ENCODE results near the gene SIAH2.

GRCh38 chr3:150742141-150742523 is 20.8 kb downstream of the SIAH2 start:
- TF ChIP-seq, protein P1, sequence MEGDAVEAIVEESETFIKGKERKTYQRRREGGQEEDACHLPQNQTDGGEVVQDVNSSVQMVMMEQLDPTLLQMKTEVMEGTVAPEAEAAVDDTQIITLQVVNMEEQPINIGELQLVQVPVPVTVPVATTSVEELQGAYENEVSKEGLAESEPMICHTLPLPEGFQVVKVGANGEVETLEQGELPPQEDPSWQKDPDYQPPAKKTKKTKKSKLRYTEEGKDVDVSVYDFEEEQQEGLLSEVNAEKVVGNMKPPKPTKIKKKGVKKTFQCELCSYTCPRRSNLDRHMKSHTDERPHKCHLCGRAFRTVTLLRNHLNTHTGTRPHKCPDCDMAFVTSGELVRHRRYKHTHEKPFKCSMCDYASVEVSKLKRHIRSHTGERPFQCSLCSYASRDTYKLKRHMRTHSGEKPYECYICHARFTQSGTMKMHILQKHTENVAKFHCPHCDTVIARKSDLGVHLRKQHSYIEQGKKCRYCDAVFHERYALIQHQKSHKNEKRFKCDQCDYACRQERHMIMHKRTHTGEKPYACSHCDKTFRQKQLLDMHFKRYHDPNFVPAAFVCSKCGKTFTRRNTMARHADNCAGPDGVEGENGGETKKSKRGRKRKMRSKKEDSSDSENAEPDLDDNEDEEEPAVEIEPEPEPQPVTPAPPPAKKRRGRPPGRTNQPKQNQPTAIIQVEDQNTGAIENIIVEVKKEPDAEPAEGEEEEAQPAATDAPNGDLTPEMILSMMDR (IDR thresholded peaks at IDR 0.05), result no peak
- no peak for TF ChIP-seq POLR2A (IDR thresholded peaks at IDR 0.05)
